ENCODE results near the gene SCN8A.

SCN8A gene

GRCh38 chr12:51687177-51687576 lies 96.1 kb downstream of the SCN8A start:
- no peak for TF ChIP-seq EZH2phosphoT487 (IDR thresholded peaks at IDR 0.05; ENCODE audit: low read length)
- no peak for TF ChIP-seq CTCF (IDR thresholded peaks at IDR 0.05; ENCODE audit: low read length)
- no peak for TF ChIP-seq EZH2 (optimal IDR thresholded peaks at IDR 0.05; ENCODE audit: low read depth, low read length)
- H3K9me2 ChIP-seq (replicated peaks; ENCODE audit: insufficient read depth, low read length): no peaks in the 10 kb centered on the region
- H3K27ac ChIP-seq (ENCODE audit: low read length): no peak overlapping the region
- H3K4me3 ChIP-seq (ENCODE audit: low read length): no peak overlapping the region
- no peak overlapping the region for H3K9ac ChIP-seq (ENCODE audit: low read length)
- H3F3A ChIP-seq (ENCODE audit: insufficient read depth, low read length): no peaks in the 10 kb centered on the region
- no peaks in the 10 kb centered on the region for H4K20me1 ChIP-seq (ENCODE audit: insufficient read depth, low read length)
- no peaks in the 10 kb centered on the region for H3K36me3 ChIP-seq (replicated peaks; ENCODE audit: insufficient read depth, low read length)
- H3K9me3 ChIP-seq (replicated peaks; ENCODE audit: insufficient read depth, low read length): no peaks in the 10 kb centered on the region; the same call in 1 of the 2 replicates
- H3K79me2 ChIP-seq (ENCODE audit: low read length): no peaks in the 10 kb centered on the region
- H2AFZ ChIP-seq (ENCODE audit: low read length): no peak overlapping the region
- no peak for DNase-seq
- H3K27me3 ChIP-seq (replicated peaks; ENCODE audit: insufficient read depth, low read length): no peaks in the 10 kb centered on the region
- no peak overlapping the region for H3K4me2 ChIP-seq (ENCODE audit: low read depth, low read length)
- no peaks in the 10 kb centered on the region for H3K4me1 ChIP-seq (ENCODE audit: low read length)

- DNase-seq: no peak
- no peak overlapping the region for H3K27ac ChIP-seq (ENCODE audit: low read length)
Observed at GRCh38 chr12:51687614-51688013, 96.6 kb downstream of the SCN8A start.

GRCh38 chr12:51689983-51690382 lies 99.0 kb downstream of the SCN8A start:
- H4K20me1 ChIP-seq (ENCODE audit: insufficient read depth, low read length): no peaks in the 10 kb centered on the region
- H2AFZ ChIP-seq (ENCODE audit: low read length): no peak overlapping the region
- no peaks in the 10 kb centered on the region for H3K27me3 ChIP-seq (replicated peaks; ENCODE audit: insufficient read depth, low read length)
- H3K9ac ChIP-seq (ENCODE audit: low read length): no peak overlapping the region
- H3K4me1 ChIP-seq (ENCODE audit: low read length): no peaks in the 10 kb centered on the region
- H3K36me3 ChIP-seq (replicated peaks; ENCODE audit: insufficient read depth, low read length): no peaks in the 10 kb centered on the region
- no peaks in the 10 kb centered on the region for H3K9me2 ChIP-seq (replicated peaks; ENCODE audit: insufficient read depth, low read length)
- H3K27ac ChIP-seq (ENCODE audit: low read length): no peak overlapping the region
- H3K79me2 ChIP-seq (ENCODE audit: low read length): no peaks in the 10 kb centered on the region
- H3F3A ChIP-seq (ENCODE audit: insufficient read depth, low read length): no peaks in the 10 kb centered on the region
- no peaks in the 10 kb centered on the region; the same call in 1 of the 2 replicates for H3K9me3 ChIP-seq (replicated peaks; ENCODE audit: insufficient read depth, low read length)
- H3K4me2 ChIP-seq (ENCODE audit: low read depth, low read length): no peak overlapping the region
- no peak for DNase-seq
- TF ChIP-seq CTCF (IDR thresholded peaks at IDR 0.05; ENCODE audit: low read length): no peak
- TF ChIP-seq EZH2phosphoT487 (IDR thresholded peaks at IDR 0.05; ENCODE audit: low read length): no peak
- no peak for TF ChIP-seq EZH2 (optimal IDR thresholded peaks at IDR 0.05; ENCODE audit: low read depth, low read length)
- no peak overlapping the region for H3K4me3 ChIP-seq (ENCODE audit: low read length)

More at GRCh38 chr12:51687614-51688013, 96.6 kb downstream of the SCN8A start:
- Histone ChIP-seq H3K4me3 (ENCODE audit: low read length) (no peak overlapping the region), H3K9me3 (replicated peaks; ENCODE audit: insufficient read depth, low read length) (no peaks in the 10 kb centered on the region; the same call in 1 of the 2 replicates), H3K4me1 (ENCODE audit: low read length) (no peaks in the 10 kb centered on the region), H3K79me2 (ENCODE audit: low read length) (no peaks in the 10 kb centered on the region), H3K9me2 (replicated peaks; ENCODE audit: insufficient read depth, low read length) (no peaks in the 10 kb centered on the region), H3K9ac (ENCODE audit: low read length) (no peak overlapping the region), H2AFZ (ENCODE audit: low read length) (no peak overlapping the region), H3F3A (ENCODE audit: insufficient read depth, low read length) (no peaks in the 10 kb centered on the region), H3K27me3 (replicated peaks; ENCODE audit: insufficient read depth, low read length) (no peaks in the 10 kb centered on the region), H4K20me1 (ENCODE audit: insufficient read depth, low read length) (no peaks in the 10 kb centered on the region), H3K4me2 (ENCODE audit: low read depth, low read length) (no peak overlapping the region), H3K36me3 (replicated peaks; ENCODE audit: insufficient read depth, low read length) (no peaks in the 10 kb centered on the region)
- TF ChIP-seq EZH2 (optimal IDR thresholded peaks at IDR 0.05; ENCODE audit: low read depth, low read length): no peak
- TF ChIP-seq CTCF (IDR thresholded peaks at IDR 0.05; ENCODE audit: low read length): no peak
- no peak for TF ChIP-seq EZH2phosphoT487 (IDR thresholded peaks at IDR 0.05; ENCODE audit: low read length)

Data from MM.1S (cell line).